HL-60 (cell line): Measurements from ENCODE around the gene ZSWIM8.

Experiments used
- DNase-seq, 2 experiments: peaks; one replicate each; pipeline ENCODE4 v3.0.0-alpha.2; 2010 to 2020; ENCODE audit warnings: low read depth in 1 of 2, low spot score in 1 of 2
- H3K27ac ChIP-seq: fragments of 250-450 bp; sonication (Bioruptor Pico); replicated peaks from 2 replicates; pipeline ENCODE4 v1.5.1; 2020; ENCODE audit warnings: mild to moderate bottlenecking, moderate library complexity
- H3K27me3 ChIP-seq: fragments of 250-450 bp; sonication (Bioruptor Pico); 2 replicates; pipeline ENCODE4 v1.5.1; 2021; ENCODE audit warnings: mild to moderate bottlenecking, moderate library complexity; ENCODE audit not compliant: insufficient read depth, poor library complexity, severe bottlenecking
- H3K4me3 ChIP-seq: replicated peaks from 2 replicates; pipeline ENCODE4 v1.5.1; 2011; ENCODE audit warnings: mild to moderate bottlenecking, control low read depth, low read length; ENCODE audit not compliant: insufficient read depth
- CTCF ChIP-seq: IDR thresholded peaks from one replicate; pipeline ENCODE4 v1.5.1; 2011; ENCODE audit warnings: low read length, control low read depth, inconsistent platforms; ENCODE audit not compliant: insufficient read depth
- GABPA ChIP-seq: IDR thresholded peaks from 2 replicates; pipeline ENCODE4 v1.6.1; 2012; ENCODE audit warnings: low read depth
- POLR2AphosphoS5 ChIP-seq: IDR thresholded peaks from 2 replicates; pipeline ENCODE4 v1.6.1; 2012; ENCODE audit warnings: low read depth
- REST ChIP-seq: IDR thresholded peaks from 2 replicates; pipeline ENCODE4 v1.6.1; 2012; ENCODE audit warnings: low read depth; ENCODE audit not compliant: insufficient replicate concordance
- SPI1 ChIP-seq: IDR thresholded peaks from 2 replicates; pipeline ENCODE4 v1.6.1; 2012; ENCODE audit warnings: low read depth, mild to moderate bottlenecking, borderline replicate concordance

ZSWIM8 gene

GRCh38 chr10:73788864-73789658 is 3.7 kb downstream of the ZSWIM8 start:
- DNase-seq: no peak
- H3K27ac ChIP-seq: no peak overlapping the region
- no peaks in the 10 kb centered on the region for H3K27me3 ChIP-seq
- no peak overlapping the region for H3K4me3 ChIP-seq
- TF ChIP-seq GABPA (no peak), POLR2AphosphoS5 (no peak), CTCF (no peak), REST (no peak), SPI1 (no peak)

GRCh38 chr10:73789659-73790055 is 4.3 kb downstream of the ZSWIM8 start:
- Histone ChIP-seq H3K4me3 (no peak overlapping the region), H3K27ac (no peak overlapping the region), H3K27me3 (no peaks in the 10 kb centered on the region)
- DNase-seq: no peak
- TF ChIP-seq REST (no peak), GABPA (no peak), POLR2AphosphoS5 (no peak), CTCF (no peak), SPI1 (no peak)

GRCh38 chr10:73790886-73791625 is 5.7 kb downstream of the ZSWIM8 start:
- no peak overlapping the region for H3K27ac ChIP-seq
- no peak for DNase-seq
- TF ChIP-seq SPI1 (no peak), POLR2AphosphoS5 (no peak), GABPA (no peak), CTCF (no peak)
- H3K27me3 ChIP-seq: no peaks in the 10 kb centered on the region
- H3K4me3 ChIP-seq: no peak overlapping the region
